HepG2 (cell line): ENCODE measurements around the gene SMYD1. TPM values are rescaled to one million over a fixed set of nuclear protein-coding genes. Genes with fewer than 3 reads are reported as not detected.

ENCODE experiments used
- BRD4 ChIP-seq: sonication (generic); formaldehyde crosslinking; IDR thresholded peaks from 2 replicates; pipeline ENCODE4 v1.4.0; 2020; ENCODE audit warnings: missing genetic modification reagents
- CHCHD3 ChIP-seq: sonication (generic); formaldehyde crosslinking; IDR thresholded peaks from 2 replicates; pipeline ENCODE4 v1.8.0; 2022; ENCODE audit warnings: mild to moderate bottlenecking, missing genetic modification reagents, moderate library complexity
- EED ChIP-seq: sonication (generic); formaldehyde crosslinking; IDR thresholded peaks from 2 replicates; pipeline ENCODE4 v1.5.0; 2020; ENCODE audit warnings: mild to moderate bottlenecking, missing genetic modification reagents
- KDM6A ChIP-seq: IDR thresholded peaks from 2 replicates; pipeline ENCODE4 v1.6.1; 2016; ENCODE audit warnings: low read depth
- MTF1 ChIP-seq: sonication (generic); formaldehyde crosslinking; IDR thresholded peaks from 2 replicates; pipeline ENCODE4 v1.5.0; 2020; ENCODE audit warnings: missing genetic modification reagents
- PCBP1 ChIP-seq: fragments of 200-400 bp; formaldehyde crosslinking; IDR thresholded peaks from 2 replicates; pipeline ENCODE4 v1.6.1; 2017; ENCODE audit warnings: mild to moderate bottlenecking, low read depth, low read length, borderline replicate concordance
- PLRG1 ChIP-seq: fragments of 450-650 bp; conservative IDR thresholded peaks from 2 replicates; pipeline ENCODE4 v1.6.1; 2016
- RARG ChIP-seq: sonication (generic); formaldehyde crosslinking; IDR thresholded peaks from 2 replicates; pipeline ENCODE4 v1.4.0; 2020; ENCODE audit warnings: low read depth, mild to moderate bottlenecking, missing genetic modification reagents
- REL ChIP-seq: sonication (generic); formaldehyde crosslinking; conservative IDR thresholded peaks from 2 replicates; pipeline ENCODE4 v1.8.0; 2022; ENCODE audit warnings: mild to moderate bottlenecking, missing genetic modification reagents, moderate library complexity
- RORA ChIP-seq: sonication (generic); formaldehyde crosslinking; IDR thresholded peaks from 2 replicates; pipeline ENCODE4 v1.5.0; 2020; ENCODE audit warnings: mild to moderate bottlenecking, missing genetic modification reagents, moderate library complexity
- SIX1 ChIP-seq: sonication (generic); formaldehyde crosslinking; IDR thresholded peaks from 2 replicates; pipeline ENCODE4 v1.4.0; 2020; ENCODE audit warnings: missing genetic modification reagents, borderline replicate concordance
- SOX13 ChIP-seq, 3 experiments: fragments of 450-650 bp in 1 of 3; sonication (generic) in 1 of 3; formaldehyde crosslinking in 1 of 3; IDR thresholded peaks in 2 of 3; conservative IDR thresholded peaks in 1 of 3; 2 replicates each; pipeline versions ENCODE4 v1.5.0 to v1.6.1; 2016 to 2020; ENCODE audit warnings: antibody characterized with exemption in 1 of 3, mild to moderate bottlenecking in 1 of 3, missing compliant biosample characterization in 1 of 3, missing genetic modification reagents in 1 of 3, moderate library complexity in 1 of 3
- TBL1XR1 ChIP-seq: fragments of 150-350 bp; IDR thresholded peaks from 2 replicates; pipeline ENCODE4 v1.6.1; 2014; ENCODE audit warnings: borderline replicate concordance, low read length; ENCODE audit not compliant: partially characterized antibody
- TCF7 ChIP-seq: sonication (generic); IDR thresholded peaks from 2 replicates; pipeline ENCODE4 v1.6.1; 2016; ENCODE audit warnings: antibody characterized with exemption, low read depth
- ZNF276 ChIP-seq: sonication (generic); formaldehyde crosslinking; IDR thresholded peaks from 2 replicates; pipeline ENCODE4 v1.4.0; 2020; ENCODE audit warnings: mild to moderate bottlenecking, low read depth, missing genetic modification reagents
- ZNF749 ChIP-seq: sonication (generic); formaldehyde crosslinking; IDR thresholded peaks from 2 replicates; pipeline ENCODE4 v1.8.0; 2022; ENCODE audit warnings: mild to moderate bottlenecking, missing genetic modification reagents, moderate library complexity, borderline replicate concordance
- ZNF773 ChIP-seq: sonication (generic); formaldehyde crosslinking; IDR thresholded peaks from 2 replicates; pipeline ENCODE4 v1.4.0; 2020; ENCODE audit warnings: missing genetic modification reagents, borderline replicate concordance
- ZSCAN20 ChIP-seq: sonication (generic); formaldehyde crosslinking; IDR thresholded peaks from 2 replicates; pipeline ENCODE4 v1.4.0; 2020; ENCODE audit warnings: missing genetic modification reagents, mild to moderate bottlenecking, borderline replicate concordance
- polyA plus RNA-seq, 8 experiments: library from polyadenylated mRNA; depleted of rRNA in 3 of 8; stranded (reverse) in 7 of 8; unstranded in 1 of 8; fragments of >200 nt; fragmentation: Illumina TruSeq in 4 of 8; extraction: Trizol in 4 of 8; gene quantifications; 2 replicates each; pipeline versions ENCODE4 v1.2.1 to v1.2.3, GENCODE V29; 2011 to 2016; ENCODE audit warnings: low read depth in 4 of 8, missing spikeins in 1 of 8, mixed read lengths in 1 of 8; ENCODE audit not compliant: insufficient read depth in 1 of 8
- total RNA-seq, 5 experiments: library from RNA; depleted of rRNA; stranded (reverse); fragments of >200 nt; fragmentation: Illumina TruSeq; extraction: Trizol; gene quantifications; 2 replicates each; pipeline ENCODE4 v1.2.3, GENCODE V29; 2016; ENCODE audit warnings: low read depth in 1 of 5
- TF ChIP-seq, protein P1 (sequence below): IDR thresholded peaks from 2 replicates; pipeline ENCODE4 v1.6.1; 2012; ENCODE audit warnings: inconsistent platforms

Gene SMYD1
- total and polyA plus RNA-seq, 2 of the 13 experiments (the other 11 are each of a cell fraction or from before 2014, with no cell fraction given): not detected

GRCh38 chr2:88055371-88056128 lies 12.1 kb upstream of the SMYD1 start, which contains the start of gene KRCC1 (continued):
- no peak; the same call in 1 of the 2 replicates for TF ChIP-seq EED (CRISPR knock-in tag)
- no peak for TF ChIP-seq MTF1 (CRISPR knock-in tag)
- no peak for TF ChIP-seq CHCHD3
- no peak for TF ChIP-seq ZSCAN20 (CRISPR knock-in tag)
- TF ChIP-seq TBL1XR1: peak; percentile 5
- 0 out of 2 replicates have a peak, but pooled peaks have one; percentile 38 for TF ChIP-seq SOX13 (IDR thresholded peaks at IDR 0.05)
- peak in 1 of 2 experiments; percentile 55; a peak in 1 of 4 replicates for TF ChIP-seq SOX13 (CRISPR knock-in tag; conservative IDR thresholded peaks at IDR 0.05 in 1 of 2, IDR thresholded peaks at IDR 0.05 in 1 of 2)
- TF ChIP-seq ZNF276: 0 out of 2 replicates have a peak, but pooled peaks have one; percentile 39
- TF ChIP-seq TCF7: no peak
- TF ChIP-seq REL: 0 out of 2 replicates have a peak, but pooled peaks have one; percentile 61
- TF ChIP-seq BRD4: peak; percentile 97
- TF ChIP-seq KDM6A (CRISPR knock-in tag): no peak
- no peak for TF ChIP-seq RORA (CRISPR knock-in tag)
- TF ChIP-seq RARG: no peak
- TF ChIP-seq ZNF773: peak; percentile 72; the same call in 1 of the 2 replicates
- TF ChIP-seq ZNF749 (CRISPR knock-in tag): peak; percentile 83; the same call in 1 of the 2 replicates
- TF ChIP-seq PCBP1: 0 out of 2 replicates have a peak, but pooled peaks have one; percentile 55
- no peak for TF ChIP-seq PLRG1
- no peak for TF ChIP-seq SIX1 (CRISPR knock-in tag)
- TF ChIP-seq, protein P1, sequence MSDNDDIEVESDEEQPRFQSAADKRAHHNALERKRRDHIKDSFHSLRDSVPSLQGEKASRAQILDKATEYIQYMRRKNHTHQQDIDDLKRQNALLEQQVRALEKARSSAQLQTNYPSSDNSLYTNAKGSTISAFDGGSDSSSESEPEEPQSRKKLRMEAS: peak; percentile 64
